ENCODE measurements around the gene KCTD16. TPM values are rescaled to one million over a fixed set of nuclear protein-coding genes. Genes with fewer than 3 reads are reported as not detected.

Gene KCTD16
- polyA plus RNA-seq, 2 of the 4 experiments (the other 2 are of a cell fraction), result 0.10 to 0.32 TPM

DNA sequence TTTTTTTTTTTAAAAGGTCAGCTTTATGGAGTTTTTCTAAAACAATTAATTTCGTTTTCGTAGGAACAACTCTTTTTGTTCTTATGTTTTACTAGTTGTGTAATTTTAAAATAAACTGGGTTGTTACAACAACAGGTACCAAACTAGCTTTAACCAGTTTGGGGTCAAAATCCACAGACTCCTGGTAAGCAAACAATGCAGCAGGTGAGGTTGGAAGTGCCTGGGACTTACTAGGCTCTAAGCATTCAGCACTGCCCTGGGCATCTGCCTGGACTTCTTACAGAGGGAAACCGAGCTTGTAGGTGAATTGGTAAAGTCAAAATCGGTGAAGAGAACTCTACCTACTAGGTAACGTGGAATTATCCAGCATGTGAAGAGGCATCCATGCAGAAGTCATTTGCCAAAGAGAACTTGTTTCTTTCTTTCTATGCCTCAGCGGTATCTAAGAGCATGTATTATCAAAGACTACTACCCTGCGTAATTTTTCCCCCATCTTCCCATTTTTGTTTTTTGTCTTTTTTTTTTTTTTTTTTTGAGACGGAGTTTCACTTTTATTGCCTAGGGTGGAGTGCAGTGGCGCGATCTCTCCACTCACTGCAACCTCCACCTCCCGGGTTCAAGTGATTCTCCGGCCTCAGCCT lies 145.4 kb downstream of the KCTD16 start:
- H3K9me3 ChIP-seq, result no peaks in the 10 kb centered on the region
- ChIA-PET POLR2A (no interaction called here), CTCF (no interaction called here)
- no peak overlapping the region for H3K4me2 ChIP-seq
- DNase-seq (ENCODE audit: low read depth in 1 of 2, low spot score in 1 of 2), result no peak
- no peaks in the 10 kb centered on the region for H3K4me1 ChIP-seq
- no peak for ATAC-seq
- no peak for FAIRE-seq
- no peak overlapping the region for H3K27ac ChIP-seq
- TF ChIP-seq CBX2 (IDR thresholded peaks at IDR 0.05; ENCODE audit: borderline replicate concordance, low read depth), result no peak
- no peak for TF ChIP-seq RAD21 (conservative IDR thresholded peaks at IDR 0.05 in 1 of 2, IDR thresholded peaks at IDR 0.05 in 1 of 2)
- no peak for TF ChIP-seq NPAS2 (CRISPR knock-in tag; IDR thresholded peaks at IDR 0.05; ENCODE audit: borderline replicate concordance)
- WGBS (ENCODE audit: missing lambda C conversion rate), result 63% methylated on average over 12 of the region's 12 CpGs
- H3K4me3 ChIP-seq, result no peak overlapping the region

GRCh38 chr5:144318011-144318410 lies 147.3 kb downstream of the KCTD16 start:
- no peak for FAIRE-seq
- H3K4me1 ChIP-seq, result no peaks in the 10 kb centered on the region
- H3K9me3 ChIP-seq, result no peaks in the 10 kb centered on the region
- no peak overlapping the region for H3K4me3 ChIP-seq
- CTCF ChIA-PET, result no interaction called here
- ATAC-seq, result no peak
- DNase-seq (ENCODE audit: low read depth in 1 of 2, low spot score in 1 of 2), result no peak
- no peak overlapping the region for H3K27ac ChIP-seq
- TF ChIP-seq RNF2 (IDR thresholded peaks at IDR 0.05; ENCODE audit: borderline replicate concordance, low read depth), result no peak
- TF ChIP-seq CBX8 (IDR thresholded peaks at IDR 0.05), result no peak
- TF ChIP-seq JUNB (IDR thresholded peaks at IDR 0.05), result no peak
- no peak for TF ChIP-seq CEBPB (IDR thresholded peaks at IDR 0.05)
- TF ChIP-seq ESRRA (IDR thresholded peaks at IDR 0.05; ENCODE audit: borderline replicate concordance, low read length), result no peak
- no peak for TF ChIP-seq FOSB (CRISPR knock-in tag; IDR thresholded peaks at IDR 0.05)
- TF ChIP-seq BHLHE40 (IDR thresholded peaks at IDR 0.05; ENCODE audit: low read depth, low read length), result no peak
- TF ChIP-seq, protein P1, sequence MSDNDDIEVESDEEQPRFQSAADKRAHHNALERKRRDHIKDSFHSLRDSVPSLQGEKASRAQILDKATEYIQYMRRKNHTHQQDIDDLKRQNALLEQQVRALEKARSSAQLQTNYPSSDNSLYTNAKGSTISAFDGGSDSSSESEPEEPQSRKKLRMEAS (IDR thresholded peaks at IDR 0.05), result no peak
- no peak for TF ChIP-seq PBX3 (IDR thresholded peaks at IDR 0.05)
- TF ChIP-seq KDM1A (IDR thresholded peaks at IDR 0.05; ENCODE audit: low read depth), result no peak
- POLR2A ChIA-PET, result no interaction called here
- no peak overlapping the region for H3K4me2 ChIP-seq
- WGBS (ENCODE audit: missing lambda C conversion rate), result 66% methylated on average over 3 of the region's 3 CpGs

DNA sequence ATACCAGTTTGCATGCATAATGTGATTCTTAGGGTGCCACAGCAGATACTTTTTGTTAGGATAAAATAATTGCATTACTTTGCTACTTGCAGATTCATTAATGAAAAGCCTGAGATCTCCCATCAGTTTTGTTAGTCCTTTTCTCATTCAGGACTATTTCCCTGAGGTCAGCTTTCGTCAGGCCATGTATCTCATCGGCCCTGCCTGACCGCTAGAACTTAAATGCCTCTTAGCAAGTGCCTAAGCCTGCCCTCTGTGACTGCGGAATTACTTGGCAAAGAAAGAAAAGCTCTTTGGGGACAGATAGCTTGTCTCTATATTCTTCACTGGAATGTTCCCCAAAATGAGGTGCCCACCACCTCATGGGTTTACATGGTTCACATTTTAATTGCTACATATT lies 147.8 kb downstream of the KCTD16 start:
- ATAC-seq, result no peak
- WGBS (ENCODE audit: missing lambda C conversion rate), result 59% methylated on average over 4 of the region's 4 CpGs
- CTCF ChIA-PET, result interaction anchor here (2.1 kb wide), 1 partner anchor 13 kb away, joined by 6 read pairs; no protein-coding TSS in a partner anchor

More for the DNA sequence above, 147.8 kb downstream of the KCTD16 start:
- no peak for TF ChIP-seq FOSB (CRISPR knock-in tag; IDR thresholded peaks at IDR 0.05)
- TF ChIP-seq, protein P2, sequence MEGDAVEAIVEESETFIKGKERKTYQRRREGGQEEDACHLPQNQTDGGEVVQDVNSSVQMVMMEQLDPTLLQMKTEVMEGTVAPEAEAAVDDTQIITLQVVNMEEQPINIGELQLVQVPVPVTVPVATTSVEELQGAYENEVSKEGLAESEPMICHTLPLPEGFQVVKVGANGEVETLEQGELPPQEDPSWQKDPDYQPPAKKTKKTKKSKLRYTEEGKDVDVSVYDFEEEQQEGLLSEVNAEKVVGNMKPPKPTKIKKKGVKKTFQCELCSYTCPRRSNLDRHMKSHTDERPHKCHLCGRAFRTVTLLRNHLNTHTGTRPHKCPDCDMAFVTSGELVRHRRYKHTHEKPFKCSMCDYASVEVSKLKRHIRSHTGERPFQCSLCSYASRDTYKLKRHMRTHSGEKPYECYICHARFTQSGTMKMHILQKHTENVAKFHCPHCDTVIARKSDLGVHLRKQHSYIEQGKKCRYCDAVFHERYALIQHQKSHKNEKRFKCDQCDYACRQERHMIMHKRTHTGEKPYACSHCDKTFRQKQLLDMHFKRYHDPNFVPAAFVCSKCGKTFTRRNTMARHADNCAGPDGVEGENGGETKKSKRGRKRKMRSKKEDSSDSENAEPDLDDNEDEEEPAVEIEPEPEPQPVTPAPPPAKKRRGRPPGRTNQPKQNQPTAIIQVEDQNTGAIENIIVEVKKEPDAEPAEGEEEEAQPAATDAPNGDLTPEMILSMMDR (IDR thresholded peaks at IDR 0.05), result no peak
- no peak for TF ChIP-seq HMGXB4 (CRISPR knock-in tag; IDR thresholded peaks at IDR 0.05; ENCODE audit: borderline replicate concordance)
- no peak for TF ChIP-seq KDM1A (IDR thresholded peaks at IDR 0.05; ENCODE audit: low read depth)
- no peak for TF ChIP-seq RARB (CRISPR knock-in tag; IDR thresholded peaks at IDR 0.05)
- no peak for TF ChIP-seq MAFK (IDR thresholded peaks at IDR 0.05; ENCODE audit: partially characterized antibody)
- no peak for TF ChIP-seq RAD21 (conservative IDR thresholded peaks at IDR 0.05 in 1 of 2, IDR thresholded peaks at IDR 0.05 in 1 of 2)
- TF ChIP-seq, protein P3, sequence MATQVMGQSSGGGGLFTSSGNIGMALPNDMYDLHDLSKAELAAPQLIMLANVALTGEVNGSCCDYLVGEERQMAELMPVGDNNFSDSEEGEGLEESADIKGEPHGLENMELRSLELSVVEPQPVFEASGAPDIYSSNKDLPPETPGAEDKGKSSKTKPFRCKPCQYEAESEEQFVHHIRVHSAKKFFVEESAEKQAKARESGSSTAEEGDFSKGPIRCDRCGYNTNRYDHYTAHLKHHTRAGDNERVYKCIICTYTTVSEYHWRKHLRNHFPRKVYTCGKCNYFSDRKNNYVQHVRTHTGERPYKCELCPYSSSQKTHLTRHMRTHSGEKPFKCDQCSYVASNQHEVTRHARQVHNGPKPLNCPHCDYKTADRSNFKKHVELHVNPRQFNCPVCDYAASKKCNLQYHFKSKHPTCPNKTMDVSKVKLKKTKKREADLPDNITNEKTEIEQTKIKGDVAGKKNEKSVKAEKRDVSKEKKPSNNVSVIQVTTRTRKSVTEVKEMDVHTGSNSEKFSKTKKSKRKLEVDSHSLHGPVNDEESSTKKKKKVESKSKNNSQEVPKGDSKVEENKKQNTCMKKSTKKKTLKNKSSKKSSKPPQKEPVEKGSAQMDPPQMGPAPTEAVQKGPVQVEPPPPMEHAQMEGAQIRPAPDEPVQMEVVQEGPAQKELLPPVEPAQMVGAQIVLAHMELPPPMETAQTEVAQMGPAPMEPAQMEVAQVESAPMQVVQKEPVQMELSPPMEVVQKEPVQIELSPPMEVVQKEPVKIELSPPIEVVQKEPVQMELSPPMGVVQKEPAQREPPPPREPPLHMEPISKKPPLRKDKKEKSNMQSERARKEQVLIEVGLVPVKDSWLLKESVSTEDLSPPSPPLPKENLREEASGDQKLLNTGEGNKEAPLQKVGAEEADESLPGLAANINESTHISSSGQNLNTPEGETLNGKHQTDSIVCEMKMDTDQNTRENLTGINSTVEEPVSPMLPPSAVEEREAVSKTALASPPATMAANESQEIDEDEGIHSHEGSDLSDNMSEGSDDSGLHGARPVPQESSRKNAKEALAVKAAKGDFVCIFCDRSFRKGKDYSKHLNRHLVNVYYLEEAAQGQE (IDR thresholded peaks at IDR 0.05), result no peak
- no peak for TF ChIP-seq HOXB13 (CRISPR knock-in tag; IDR thresholded peaks at IDR 0.05; ENCODE audit: low read depth)
- Histone ChIP-seq H3K4me3 (no peak overlapping the region), H3K9me3 (no peaks in the 10 kb centered on the region), H3K27ac (no peak overlapping the region), H3K4me2 (no peak overlapping the region), H3K4me1 (no peaks in the 10 kb centered on the region)
- FAIRE-seq (no peak), DNase-seq (ENCODE audit: low read depth in 1 of 2, low spot score in 1 of 2) (no peak)
- POLR2A ChIA-PET, result no interaction called here
